Measurements from ENCODE around the gene S100A4. TPM values are rescaled to one million over a fixed set of nuclear protein-coding genes. Genes with fewer than 3 reads are reported as not detected.

S100A4 gene
- total RNA-seq, 1 donor from 2014 or later, result 690 TPM

- H3K4me1 ChIP-seq, result peaks cover 37 to 46% of the 10 kb centered on the region in 2 donors
- H3K27ac ChIP-seq, result peak overlapping the region; percentile 86 to 92
- H3K27me3 ChIP-seq, result no peaks in the 10 kb centered on the region
- H3K9me3 ChIP-seq, result no peaks in the 10 kb centered on the region
- TF ChIP-seq, protein P1, sequence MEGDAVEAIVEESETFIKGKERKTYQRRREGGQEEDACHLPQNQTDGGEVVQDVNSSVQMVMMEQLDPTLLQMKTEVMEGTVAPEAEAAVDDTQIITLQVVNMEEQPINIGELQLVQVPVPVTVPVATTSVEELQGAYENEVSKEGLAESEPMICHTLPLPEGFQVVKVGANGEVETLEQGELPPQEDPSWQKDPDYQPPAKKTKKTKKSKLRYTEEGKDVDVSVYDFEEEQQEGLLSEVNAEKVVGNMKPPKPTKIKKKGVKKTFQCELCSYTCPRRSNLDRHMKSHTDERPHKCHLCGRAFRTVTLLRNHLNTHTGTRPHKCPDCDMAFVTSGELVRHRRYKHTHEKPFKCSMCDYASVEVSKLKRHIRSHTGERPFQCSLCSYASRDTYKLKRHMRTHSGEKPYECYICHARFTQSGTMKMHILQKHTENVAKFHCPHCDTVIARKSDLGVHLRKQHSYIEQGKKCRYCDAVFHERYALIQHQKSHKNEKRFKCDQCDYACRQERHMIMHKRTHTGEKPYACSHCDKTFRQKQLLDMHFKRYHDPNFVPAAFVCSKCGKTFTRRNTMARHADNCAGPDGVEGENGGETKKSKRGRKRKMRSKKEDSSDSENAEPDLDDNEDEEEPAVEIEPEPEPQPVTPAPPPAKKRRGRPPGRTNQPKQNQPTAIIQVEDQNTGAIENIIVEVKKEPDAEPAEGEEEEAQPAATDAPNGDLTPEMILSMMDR (IDR thresholded peaks at IDR 0.05), result no peak
- intact Hi-C loops (cut with DNase I), result no loop called here
- no peak for DNase-seq (ENCODE audit: low spot score in 2 of 2)
- no peaks in the 10 kb centered on the region for H3K36me3 ChIP-seq
- H3K4me3 ChIP-seq, result no peak overlapping the region
These were observed 7.5 kb upstream of the S100A4 start for GRCh38 chr1:153553096-153553495.

GRCh38 chr1:153552335-153552734, 6.7 kb upstream of the S100A4 start:
- H3K36me3 ChIP-seq, result no peaks in the 10 kb centered on the region
- no peaks in the 10 kb centered on the region for H3K27me3 ChIP-seq
- intact Hi-C loops (cut with DNase I), result no loop called here
- peak overlapping the region; percentile 86 to 92 for H3K27ac ChIP-seq
- peaks cover 41 to 53% of the 10 kb centered on the region in 2 donors for H3K4me1 ChIP-seq
- no peak for DNase-seq (ENCODE audit: low spot score in 2 of 2)
- H3K9me3 ChIP-seq, result no peaks in the 10 kb centered on the region
- no peak overlapping the region for H3K4me3 ChIP-seq
- TF ChIP-seq, protein P1 (IDR thresholded peaks at IDR 0.05), result no peak

- H3K27ac ChIP-seq, result peak overlapping the region; percentile 74 to 92
- peaks cover 52 to 65% of the 10 kb centered on the region in 2 donors for H3K4me1 ChIP-seq
- TF ChIP-seq, protein P1 (IDR thresholded peaks at IDR 0.05), result no peak
- H3K36me3 ChIP-seq, result no peaks in the 10 kb centered on the region
- no peak for DNase-seq (ENCODE audit: low spot score in 2 of 2)
- no peak overlapping the region for H3K4me3 ChIP-seq
- no peaks in the 10 kb centered on the region for H3K27me3 ChIP-seq
- H3K9me3 ChIP-seq, result no peaks in the 10 kb centered on the region
- intact Hi-C loops (cut with DNase I), result no loop called here
These were observed 5.4 kb upstream of the S100A4 start for GRCh38 chr1:153550827-153551500.

DNA sequence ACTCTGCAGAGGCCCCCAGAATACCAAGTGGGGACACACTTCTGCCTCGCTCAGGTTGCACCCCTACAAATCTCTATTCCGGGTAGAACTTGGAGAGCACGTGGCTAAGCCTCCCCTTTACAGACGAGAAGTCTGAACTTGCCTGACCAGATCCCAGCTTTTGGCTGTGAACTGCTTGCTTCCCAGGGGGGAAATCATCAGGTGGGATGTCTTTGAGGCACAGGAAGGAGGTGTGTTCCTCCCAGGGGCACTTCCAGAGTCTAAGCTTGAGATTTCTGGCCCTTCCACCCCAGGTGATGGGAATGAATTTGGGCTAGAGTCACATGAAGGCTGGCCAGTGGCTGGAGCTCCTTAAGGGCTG, 4.8 kb upstream of the S100A4 start:
- no peaks in the 10 kb centered on the region for H3K9me3 ChIP-seq
- H3K4me1 ChIP-seq, result peaks cover 54 to 70% of the 10 kb centered on the region in 2 donors
- no peak for DNase-seq (ENCODE audit: low spot score in 2 of 2)
- no peak overlapping the region for H3K4me3 ChIP-seq
- H3K27me3 ChIP-seq, result no peaks in the 10 kb centered on the region
- peak overlapping the region; percentile 74 to 92 for H3K27ac ChIP-seq
- H3K36me3 ChIP-seq, result no peaks in the 10 kb centered on the region
- TF ChIP-seq, protein P1 (IDR thresholded peaks at IDR 0.05), result no peak
- intact Hi-C loops (cut with DNase I), result no loop called here

- Histone ChIP-seq H3K9me3 (no peaks in the 10 kb centered on the region), H3K27me3 (no peaks in the 10 kb centered on the region), H3K4me1 (peaks cover 54 to 74% of the 10 kb centered on the region in 2 donors), H3K4me3 (no peak overlapping the region), H3K36me3 (no peaks in the 10 kb centered on the region), H3K27ac (peak overlapping the region; percentile 74 to 92)
- TF ChIP-seq, protein P1 (IDR thresholded peaks at IDR 0.05), result no peak
- intact Hi-C loops (cut with DNase I), result loop anchor here (1.0 kb wide), 2 partner anchors 16 to 17 kb away; no protein-coding TSS in a partner anchor
- no peak for DNase-seq (ENCODE audit: low spot score in 2 of 2)
These were observed 4.3 kb upstream of the S100A4 start for GRCh38 chr1:153549741-153550397.

Measured in ascending aorta (tissue), 2 donors.